HG03354 (cell line): Measurements from ENCODE around the gene C15orf39.

ENCODE experiments used
- ATAC-seq: cut with Tn5 transposase; IDR thresholded peaks from one replicate; pipeline ENCODE4 v1.9.1; 2021; ENCODE audit warnings: mild to moderate bottlenecking; ENCODE audit not compliant: unreplicated experiment, poor library complexity, severe bottlenecking

C15orf39 gene

GRCh38 chr15:75170711-75171341, 30.9 kb upstream of the C15orf39 start:
- ATAC-seq = no peak

- ATAC-seq = no peak
These were observed 30.3 kb upstream of the C15orf39 start for GRCh38 chr15:75171408-75171807.

DNA sequence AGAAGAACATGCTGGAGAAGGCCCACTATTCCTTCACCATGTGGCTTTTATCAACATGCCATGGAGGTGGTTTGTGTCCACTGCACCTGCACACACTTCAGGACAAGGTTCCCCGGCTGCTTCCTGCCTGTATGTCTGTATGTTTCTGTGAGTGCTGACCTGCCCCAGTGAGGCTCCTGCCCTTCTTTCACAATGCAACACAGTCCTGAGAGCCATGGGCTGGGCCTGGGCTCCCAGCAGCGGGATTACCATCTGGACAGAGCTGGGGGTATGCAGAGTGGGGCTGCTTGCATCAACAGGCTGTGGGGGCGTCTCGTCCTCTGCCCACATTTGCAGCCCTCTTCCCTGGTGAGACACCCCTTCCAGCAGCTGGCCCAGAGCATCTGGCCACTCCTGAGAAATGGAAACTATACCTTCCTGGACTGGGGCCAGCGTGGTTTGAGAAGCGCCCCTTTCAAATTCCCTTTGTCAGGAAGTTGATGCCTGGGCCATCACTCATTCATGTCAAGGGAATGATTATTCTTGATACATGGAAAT, 29.3 kb upstream of the C15orf39 start:
- no peak for ATAC-seq

DNA sequence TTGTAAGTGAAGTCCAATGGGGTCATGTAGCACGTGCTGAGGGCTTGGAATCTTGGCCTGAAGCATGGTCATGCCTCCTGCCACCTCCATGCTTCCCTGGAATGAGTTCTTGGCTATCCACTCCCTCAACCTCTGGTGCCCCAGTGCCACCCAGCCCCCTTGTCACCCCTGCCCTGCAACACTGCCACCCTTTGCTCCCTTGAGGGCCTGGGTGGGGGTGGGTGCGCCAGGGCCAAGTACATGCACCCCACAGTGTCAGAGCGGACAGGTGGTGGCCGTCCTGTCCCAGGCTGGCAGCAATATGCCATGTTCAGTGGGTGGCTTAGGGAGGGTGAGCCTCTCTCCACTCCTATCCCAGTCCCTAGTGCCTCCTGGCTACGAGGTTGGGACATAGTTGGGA, 27.6 kb upstream of the C15orf39 start:
- ATAC-seq = no peak

DNA sequence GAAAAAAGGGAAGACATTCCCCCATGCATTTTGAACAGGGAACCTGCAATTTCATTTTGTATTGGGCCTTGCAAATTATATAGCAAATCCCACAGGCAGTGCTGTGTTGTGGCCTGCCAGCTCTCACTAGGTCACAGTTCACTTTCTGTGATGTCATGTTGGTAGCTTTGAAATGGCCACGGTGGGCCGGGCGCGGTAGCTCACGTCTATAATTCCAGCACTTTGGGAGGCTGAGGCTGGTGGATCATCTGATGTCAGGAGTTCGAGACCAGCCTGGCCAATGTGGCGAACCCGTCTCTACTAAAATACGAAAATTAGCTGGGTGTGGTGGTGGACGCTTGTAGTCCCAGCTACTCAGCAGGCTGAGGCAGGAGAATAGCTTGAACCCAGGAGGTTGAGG, 27.0 kb upstream of the C15orf39 start:
- ATAC-seq = no peak

DNA sequence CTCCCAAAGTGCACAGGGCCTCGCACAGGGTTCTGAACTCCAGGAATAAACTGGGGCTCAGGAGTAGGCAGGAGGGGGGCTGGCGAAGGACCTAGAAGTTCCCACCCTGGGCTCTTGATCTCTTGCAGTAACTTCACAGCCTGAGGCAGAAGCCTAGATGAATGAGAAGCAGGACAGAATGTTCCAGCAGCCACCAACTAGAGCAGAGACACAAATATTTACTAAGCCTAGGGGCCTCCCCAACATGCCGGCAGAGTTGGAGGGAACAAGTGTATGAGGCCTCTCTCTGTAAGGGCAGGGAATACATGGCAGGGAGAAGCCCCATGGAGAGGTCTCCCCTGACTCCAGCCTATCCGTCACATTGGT, 25.3 kb upstream of the C15orf39 start:
- ATAC-seq = no peak

DNA sequence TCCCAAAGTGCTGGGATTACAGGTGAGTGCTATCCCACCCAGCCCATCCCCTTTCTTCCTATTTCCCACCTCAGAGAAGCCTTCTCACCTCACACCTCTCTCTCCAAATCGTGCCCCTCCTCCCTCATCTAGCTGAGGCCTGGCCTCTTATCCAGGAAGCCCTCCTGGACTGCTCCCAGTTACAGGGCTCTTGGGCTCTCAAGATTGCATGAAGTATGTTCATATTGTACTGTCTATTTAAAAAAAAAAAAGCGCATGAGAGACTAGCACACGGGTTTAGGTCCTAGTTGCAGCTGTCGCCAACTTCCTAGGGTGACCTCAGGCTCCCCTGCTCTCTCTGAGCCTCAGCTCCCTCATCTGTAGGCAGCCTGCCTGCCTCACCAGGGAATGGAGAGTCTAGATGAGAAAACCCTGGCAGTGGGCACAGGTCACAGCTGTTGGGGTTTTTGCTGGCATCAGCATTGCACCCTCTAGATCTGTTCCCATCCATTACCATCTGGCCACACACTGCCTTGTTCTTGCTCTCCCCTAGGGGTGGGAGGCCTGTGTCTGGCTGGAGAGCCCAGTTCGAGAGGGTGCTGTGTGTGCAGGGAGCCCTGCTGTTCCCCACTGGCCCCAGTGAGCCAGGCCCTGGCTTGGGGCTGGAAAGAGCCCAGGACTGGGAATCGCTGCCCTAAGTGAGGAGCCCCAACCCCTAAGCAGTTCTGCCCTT, 24.2 kb upstream of the C15orf39 start:
- no peak for ATAC-seq

GRCh38 chr15:75178171-75178937, 23.3 kb upstream of the C15orf39 start:
- ATAC-seq = no peak

GRCh38 chr15:75178938-75179745, 22.5 kb upstream of the C15orf39 start:
- ATAC-seq = no peak

DNA sequence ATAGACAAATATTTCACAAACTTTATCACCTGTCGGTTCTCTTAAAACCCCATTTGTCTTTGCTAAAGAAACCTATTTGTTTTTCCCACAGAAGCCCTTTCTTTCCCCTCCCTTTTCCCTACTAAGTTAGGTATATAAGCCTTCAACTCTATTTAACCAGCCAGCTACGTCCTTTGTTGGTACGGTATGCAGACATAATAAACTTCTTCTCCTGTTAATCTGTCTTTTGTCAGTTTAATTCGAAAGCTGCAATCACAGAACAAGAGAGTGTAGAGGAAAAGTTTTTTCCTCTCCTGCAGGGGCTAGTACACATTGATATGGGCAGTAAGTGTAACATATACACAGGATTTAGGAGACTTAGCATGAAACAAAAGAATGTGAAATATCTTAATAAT, 21.9 kb upstream of the C15orf39 start:
- ATAC-seq = no peak

GRCh38 chr15:75181780-75182179, 19.9 kb upstream of the C15orf39 start:
- no peak for ATAC-seq

GRCh38 chr15:75182187-75183131, 19.2 kb upstream of the C15orf39 start:
- ATAC-seq = no peak

DNA sequence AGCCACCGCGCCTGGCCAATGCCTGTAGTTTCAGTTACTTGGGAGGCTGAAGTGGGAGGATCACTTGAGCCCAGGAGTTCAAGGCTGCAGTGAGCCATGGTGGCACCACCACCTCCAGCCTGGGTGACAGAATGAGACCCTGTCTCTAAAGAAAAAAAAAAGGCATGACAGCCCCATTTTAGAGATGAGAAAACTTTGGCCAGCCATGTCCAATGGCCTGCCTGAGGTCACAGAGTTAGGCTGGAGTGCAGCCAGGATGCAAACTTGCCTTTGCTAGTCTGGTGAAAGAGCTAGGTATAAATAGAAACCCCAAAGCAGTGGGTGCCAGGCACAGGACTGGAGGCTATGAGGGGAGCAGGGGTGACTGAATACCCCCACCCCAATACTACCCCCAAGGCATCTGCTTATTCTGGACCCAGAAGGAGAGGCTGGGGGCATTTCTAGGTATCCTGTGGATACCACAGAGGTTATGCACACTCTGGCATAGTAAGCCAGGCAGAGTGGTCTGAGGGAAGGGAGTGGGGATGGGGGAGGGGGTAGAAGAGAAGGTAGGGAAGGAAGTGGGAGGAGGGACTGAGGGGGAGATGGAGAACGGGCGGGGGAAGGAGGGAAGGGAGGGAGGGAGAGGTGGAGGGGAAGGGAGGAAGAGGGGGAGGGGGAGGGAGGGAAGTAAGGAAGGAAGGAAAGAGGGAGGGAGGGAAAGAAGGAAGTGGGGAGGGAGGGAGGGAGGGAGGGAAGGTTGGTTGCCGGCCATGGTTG, 16.2 kb upstream of the C15orf39 start:
- ATAC-seq = no peak

DNA sequence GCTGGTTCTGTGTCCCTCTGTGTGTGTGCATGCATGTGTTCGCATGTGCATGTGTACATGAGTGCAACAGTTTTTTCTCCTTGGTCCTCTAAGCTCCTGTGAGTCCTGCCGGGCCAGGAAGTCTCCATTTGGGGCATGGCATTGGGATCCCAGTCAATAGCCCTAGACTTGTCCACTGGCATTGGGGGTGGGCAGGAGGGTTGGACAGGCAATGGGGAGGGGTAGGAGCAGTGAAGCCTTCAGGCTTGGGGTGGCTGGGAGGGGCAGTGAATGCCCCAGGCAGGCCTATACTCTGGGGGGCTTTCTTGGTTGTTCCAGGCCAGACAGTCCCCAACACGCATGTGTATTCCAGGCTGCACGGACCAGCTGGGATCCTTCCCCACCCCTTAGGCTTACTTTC, 15.6 kb upstream of the C15orf39 start:
- ATAC-seq = no peak

DNA sequence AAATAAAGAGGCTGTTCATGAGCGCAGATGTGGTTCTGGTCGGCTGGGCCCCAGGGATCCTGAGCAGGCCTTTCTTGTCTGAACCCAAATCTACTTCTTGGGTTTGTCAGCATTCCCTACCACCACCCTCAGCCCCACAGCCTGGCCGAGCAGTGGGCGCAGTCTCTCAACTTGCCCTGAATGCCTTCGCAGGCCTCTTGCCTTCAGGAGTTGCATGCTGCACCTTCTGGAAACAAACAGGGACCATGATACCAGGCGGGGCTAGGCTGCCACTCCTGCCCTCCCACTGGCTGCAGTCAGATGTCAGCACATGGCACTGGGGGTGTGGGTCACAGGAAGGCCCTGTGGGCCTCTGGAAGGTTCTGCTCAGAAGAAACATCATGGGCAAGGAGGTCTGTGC, 13.2 kb upstream of the C15orf39 start:
- ATAC-seq = no peak

GRCh38 chr15:75191235-75191634, 10.4 kb upstream of the C15orf39 start:
- ATAC-seq = no peak

GRCh38 chr15:75192307-75192706, 9.4 kb upstream of the C15orf39 start:
- ATAC-seq = no peak

DNA sequence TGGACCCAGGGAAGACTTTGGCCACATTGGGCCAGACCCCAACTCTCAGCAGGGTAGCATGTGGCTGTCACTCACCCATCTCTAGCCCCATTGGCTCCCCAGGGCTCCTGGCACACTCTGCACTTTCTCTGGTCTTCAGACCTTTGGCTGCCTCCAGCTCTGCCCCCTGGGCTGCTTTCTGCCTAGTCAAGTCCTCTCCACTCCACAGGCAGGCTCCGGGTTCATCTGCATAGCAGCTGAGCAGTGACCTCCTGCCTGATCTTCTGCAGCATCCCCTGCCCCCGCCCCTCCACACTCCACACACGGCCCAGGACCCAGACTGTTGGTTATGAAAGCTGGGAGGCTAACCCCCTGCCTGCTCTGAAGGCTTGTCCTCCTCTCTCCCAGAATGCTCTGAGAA, 8.4 kb upstream of the C15orf39 start:
- ATAC-seq = no peak
